ENCODE data around the gene GRM8.
"Not testable (repeated sequence)": the region's sequence is repeated elsewhere in the genome, so short reads cannot be mapped to it uniquely, and the experiment has no call there.

GRM8 gene

DNA sequence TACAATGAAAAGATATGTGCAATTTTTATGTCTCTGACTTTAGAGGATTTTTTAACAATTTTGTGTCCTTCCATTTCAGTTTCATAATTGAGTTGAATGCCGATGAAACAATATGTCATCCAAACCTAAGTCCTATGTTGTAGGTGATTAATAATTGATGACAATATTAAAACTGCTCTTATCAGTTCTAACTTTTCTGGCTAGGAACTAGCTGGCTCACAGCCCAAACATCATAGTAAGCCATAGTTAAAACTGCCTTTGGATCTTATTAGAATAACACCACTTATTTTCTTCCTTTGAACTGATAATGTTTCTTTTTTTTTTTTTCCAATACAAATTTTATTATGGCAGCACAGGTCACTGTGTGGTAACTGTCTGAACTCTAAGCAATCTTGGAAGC, 230.9 kb downstream of the GRM8 start:
- DNase-seq = no peak

DNA sequence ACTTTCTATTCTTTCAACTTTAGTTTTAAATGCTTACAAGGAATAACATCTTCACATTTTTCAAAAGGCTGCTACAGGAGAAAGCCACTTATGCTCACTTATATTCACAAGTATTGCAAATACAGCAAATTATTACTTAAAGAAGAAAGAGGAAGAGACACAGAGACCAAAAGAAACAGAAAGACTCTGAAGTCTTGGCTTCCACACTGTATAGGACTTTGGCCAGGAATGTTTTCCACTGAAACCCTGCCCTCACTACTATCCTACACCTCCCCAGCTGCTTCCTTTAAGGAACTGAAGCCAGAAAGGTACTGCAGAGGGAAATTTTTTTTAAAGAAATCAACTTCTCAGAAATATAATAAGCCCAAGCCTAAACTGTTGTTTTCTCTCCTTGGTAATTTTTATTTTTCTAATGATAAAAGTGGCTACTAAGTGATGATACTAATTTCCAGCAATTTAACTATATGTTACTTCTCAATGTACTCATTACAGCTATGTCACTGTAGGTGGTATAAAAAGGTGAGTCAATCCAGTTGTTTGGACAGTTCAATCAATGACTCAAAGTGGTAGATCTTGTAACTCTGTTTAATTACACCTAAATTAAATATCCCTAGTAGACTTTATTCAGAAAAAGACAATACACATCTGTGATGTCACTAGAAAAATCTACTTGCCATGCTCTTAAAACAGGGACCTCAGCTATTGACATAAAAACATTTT, 231.6 kb downstream of the GRM8 start:
- DNase-seq = no peak

DNA sequence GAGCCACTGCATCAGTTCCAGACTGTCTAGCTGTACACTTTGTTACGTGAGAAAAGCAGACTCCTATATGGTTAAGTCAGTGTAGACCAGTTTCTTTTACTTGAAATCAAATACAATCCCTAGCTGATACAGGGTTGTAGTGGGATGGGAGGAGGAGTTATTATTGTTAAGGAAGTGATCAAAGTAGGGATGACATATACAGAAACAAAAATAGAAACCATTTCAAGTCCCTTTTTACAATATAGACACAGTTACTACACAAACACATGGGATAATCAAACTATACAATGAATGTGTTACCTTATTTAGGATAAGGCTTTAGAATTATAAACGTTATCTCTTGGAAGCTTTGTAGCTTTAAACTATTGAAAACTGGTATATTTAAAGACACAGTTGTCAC, 233.9 kb downstream of the GRM8 start:
- no peak for DNase-seq

DNA sequence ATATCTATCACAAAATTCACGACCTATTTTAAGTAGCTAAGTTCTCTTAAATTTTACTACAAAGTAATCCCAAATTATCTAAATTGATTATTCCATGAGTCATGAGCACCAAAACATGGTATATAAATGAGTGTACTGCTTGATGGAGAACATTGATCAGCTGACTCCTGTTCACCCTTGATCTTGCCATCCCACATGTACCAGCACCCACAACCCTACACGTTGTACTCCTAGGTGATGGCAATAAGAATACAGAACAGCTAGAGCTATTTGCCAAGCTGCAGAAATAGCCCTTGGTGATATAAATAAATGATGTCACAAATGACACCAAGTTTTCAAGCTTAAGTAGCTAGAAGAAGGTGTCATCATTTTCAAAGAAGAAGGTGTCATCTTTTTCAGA, 235.5 kb downstream of the GRM8 start:
- no peak for DNase-seq

DNA sequence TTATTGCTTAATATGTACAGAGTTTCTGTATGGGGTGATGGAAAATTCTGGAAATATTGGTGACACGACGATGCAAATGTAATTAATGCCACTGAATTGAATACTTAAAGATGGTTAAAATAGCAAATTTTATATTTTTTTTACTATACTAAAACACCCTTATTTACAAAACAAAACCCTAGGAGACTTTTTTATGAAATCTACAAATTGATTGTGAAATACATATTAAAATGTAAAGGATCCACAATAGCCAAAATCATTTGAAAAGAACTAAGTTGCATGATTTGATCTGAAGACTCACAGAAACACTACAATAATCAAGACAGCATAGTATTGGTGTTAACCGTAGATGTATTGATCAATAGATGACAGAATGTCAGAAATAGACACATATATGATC, 252.0 kb downstream of the GRM8 start:
- no peak for DNase-seq

DNA sequence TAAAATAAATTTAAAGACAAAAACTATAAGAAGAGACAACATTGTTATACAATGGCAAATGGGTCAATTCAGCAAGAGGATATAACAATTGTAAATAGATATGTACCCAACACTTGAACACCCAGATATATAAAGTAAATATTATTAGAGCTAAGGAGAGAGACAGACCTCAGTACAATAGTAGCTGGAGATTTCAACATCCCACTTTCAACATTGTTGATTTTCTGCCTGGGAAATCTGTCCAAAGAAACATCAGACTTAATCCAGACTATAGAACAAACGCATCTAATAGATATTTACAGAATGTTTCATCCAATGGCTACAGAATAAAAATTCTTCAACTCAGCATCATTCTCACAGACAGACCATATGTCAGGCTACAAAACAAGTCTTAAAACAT, 256.1 kb downstream of the GRM8 start:
- DNase-seq = no peak

DNA sequence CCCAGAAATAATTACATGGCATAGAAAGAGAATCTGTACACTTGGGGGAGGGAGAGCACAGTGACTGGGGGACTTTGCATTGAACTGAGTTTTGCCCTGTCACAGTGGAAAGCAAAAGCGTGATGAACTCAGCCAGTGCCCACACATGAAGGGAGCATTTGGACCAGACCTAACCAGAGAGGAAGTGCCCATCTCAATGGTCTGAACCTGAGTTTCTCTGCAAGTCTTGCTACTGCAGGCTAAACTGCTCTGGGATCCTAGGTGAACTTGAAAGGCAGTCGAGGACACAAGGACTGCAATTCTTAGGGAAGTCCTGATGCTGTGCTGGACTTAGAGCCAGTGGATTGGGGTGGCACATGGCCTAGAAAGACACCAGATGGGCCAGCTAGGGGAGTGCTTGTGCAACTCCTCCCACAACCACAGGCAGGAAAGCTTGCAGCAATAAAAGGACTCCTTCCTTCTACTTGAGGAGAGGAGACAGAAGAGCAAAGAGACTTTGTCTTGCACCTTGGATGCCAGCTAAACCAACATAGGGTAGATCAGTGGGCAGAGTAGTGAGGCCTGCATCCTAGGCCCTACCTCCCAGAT, 259.0 kb downstream of the GRM8 start:
- no peak for DNase-seq

DNA sequence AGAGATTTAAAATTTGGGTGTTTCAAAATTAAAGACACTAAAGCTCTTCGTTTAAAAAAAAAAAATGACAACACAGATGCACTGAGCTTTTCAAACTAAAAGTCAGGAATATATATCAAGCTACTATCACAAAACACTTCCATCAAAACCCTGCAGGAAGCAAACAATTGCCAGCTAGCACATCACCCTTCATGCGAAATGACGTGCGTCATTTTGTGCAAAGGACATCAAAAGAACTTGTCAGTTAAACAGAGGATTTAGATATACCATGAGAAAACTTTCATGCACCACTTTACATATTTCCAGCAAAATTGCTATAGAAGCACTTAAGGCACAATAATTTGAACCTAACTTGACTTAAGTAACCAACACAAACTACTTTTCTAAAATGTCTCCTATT, 264.7 kb downstream of the GRM8 start:
- no peak for DNase-seq

DNA sequence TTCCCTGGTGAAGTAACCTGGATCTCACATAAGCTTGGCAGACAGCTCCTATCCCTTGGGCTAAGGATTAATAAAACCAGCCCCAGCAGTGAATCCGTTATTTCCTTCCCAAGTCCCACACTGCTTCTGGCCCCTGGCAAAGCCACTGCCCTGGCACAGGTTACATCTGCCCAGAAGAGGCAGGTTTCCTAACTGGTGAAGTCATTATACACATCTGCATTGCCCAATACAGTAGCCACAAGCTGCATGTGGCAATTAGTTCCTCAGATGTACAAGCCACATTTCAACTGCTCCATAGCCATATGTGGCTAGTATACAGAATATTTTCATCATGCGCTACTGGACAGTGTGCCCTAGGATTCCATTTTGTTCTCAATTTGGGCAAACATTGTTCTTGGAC, 273.0 kb downstream of the GRM8 start:
- DNase-seq = no peak

DNA sequence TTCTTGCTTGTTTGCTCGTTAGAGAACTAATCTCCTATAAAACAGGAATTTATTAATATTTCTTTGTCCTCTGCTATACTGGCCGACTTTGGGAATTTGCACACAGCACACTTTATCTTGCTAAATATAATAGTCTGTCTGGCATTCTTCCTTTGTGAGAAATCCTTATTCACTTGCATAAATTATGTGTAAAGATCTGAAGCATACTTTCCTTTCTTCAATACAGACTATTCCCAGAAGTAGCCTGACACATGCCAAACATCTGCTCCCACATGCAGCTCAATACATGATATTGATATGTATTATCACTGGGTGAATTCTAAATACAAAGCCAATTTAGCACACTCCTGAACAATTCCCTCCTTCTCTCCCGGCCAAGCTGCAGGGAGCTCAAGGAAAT, 273.9 kb downstream of the GRM8 start:
- no peak for DNase-seq

DNA sequence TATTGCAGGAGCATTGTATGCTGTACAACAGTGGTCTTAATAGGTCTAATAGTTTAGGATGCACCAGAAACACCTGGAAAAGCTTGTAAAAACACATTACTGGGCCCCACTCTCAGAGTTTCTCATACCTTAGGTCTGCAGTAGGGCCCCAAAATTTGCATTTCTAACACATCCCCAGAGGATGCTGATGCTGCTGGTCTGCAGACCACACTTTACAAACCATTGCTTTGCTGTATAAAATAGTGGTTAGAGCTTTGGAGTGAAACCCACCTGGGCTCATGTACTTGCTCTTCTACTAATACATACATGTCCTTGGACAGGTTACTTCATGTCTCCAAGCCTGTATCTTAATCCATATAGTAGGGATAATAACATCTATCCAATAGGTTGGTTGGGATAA, 279.7 kb downstream of the GRM8 start:
- no peak for DNase-seq

DNA sequence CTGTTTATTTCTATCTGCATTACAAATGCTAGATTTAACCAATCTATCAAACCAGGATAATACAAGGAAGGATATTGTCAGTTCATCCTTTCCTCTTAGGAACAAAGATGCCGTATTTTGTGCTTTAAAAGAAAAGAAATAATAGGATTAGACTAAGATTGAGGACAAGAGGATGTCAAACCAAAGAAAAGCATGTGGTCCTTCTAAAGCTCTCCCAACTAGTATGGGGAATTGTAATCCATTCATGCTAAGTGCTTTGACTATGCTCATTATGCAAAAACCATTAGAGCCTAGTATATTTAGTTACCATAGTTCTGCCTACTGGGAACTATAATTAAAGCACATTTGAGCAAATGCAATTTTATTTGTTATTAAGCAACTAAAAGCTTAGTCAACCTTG, 280.2 kb downstream of the GRM8 start:
- no peak for DNase-seq

DNA sequence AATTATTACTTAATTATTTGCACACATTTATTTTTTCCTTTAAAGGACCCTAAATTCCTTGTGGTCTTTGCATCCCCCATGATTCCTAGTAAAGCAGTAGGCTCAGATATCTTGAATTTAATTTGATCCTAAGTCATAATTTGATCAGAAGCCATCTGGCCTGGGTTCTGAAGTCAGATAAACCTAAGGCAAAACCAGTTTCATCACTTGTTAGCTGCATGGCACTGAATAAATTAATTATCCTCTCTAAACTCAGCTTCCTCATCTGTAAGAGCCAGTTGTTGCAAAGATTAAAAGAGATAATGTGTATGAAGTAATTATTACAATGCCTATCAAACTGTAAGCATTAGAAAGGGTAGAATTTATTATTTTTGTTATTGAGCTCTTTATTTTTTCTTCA, 293.1 kb downstream of the GRM8 start:
- DNase-seq = no peak

DNA sequence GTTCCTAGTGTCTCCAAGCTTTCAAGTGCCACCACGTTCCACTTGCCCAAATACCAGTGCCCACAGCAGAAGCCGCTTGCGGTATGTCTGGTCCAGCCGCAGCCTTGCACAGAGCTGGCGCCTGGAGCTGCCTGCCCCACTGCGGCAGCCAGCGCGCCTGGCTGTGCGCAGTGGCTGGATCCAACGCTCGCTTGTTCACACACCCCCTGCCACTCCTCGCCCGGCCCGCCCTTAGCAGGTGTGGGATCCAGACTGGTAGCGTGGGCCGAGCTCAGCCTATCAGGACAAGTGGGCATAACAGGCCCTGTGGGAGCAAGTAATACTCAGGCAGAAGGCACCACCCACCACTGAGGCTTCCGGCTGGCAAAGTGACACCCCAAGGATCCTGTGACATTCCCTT, 294.4 kb downstream of the GRM8 start:
- no peak for DNase-seq

DNA sequence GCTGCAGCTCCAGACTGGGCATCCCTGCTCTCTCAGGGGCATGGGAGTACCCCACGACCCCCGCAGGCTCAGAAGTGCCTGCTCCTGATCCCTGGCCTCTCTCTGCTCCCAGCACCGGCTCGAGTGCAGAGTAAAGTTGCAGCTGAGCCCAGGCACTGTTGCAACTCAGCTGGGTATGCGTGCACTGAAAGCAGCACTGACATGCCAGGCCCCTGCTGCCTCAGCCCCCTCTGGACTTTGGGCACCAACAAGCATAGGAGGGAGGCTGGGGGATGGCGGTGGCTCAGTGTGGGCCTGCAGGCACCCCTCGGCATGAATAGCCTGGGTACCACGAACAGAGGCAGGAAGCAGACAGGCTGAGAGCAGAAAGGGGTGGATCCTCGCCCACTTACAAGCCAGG, 295.3 kb downstream of the GRM8 start:
- DNase-seq = no peak

DNA sequence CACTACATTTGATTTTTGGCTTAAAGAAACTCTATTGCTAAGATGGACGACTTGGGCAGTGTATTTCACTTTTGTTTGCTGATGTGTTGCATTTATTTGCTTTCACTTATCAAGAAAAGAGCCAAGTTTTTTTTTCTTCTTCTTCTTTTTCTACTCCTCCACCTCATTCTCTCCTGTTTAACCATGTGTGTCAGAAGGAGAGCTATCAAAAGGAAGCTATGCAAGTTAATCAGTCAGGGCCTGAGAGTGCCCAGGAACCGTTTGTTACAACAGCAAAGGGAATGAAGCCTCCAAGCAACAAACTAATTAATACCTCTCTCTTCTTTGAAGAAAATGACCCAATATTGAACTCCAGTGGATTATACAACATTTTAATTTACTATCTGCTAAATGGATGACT, 299.3 kb downstream of the GRM8 start:
- DNase-seq = no peak

DNA sequence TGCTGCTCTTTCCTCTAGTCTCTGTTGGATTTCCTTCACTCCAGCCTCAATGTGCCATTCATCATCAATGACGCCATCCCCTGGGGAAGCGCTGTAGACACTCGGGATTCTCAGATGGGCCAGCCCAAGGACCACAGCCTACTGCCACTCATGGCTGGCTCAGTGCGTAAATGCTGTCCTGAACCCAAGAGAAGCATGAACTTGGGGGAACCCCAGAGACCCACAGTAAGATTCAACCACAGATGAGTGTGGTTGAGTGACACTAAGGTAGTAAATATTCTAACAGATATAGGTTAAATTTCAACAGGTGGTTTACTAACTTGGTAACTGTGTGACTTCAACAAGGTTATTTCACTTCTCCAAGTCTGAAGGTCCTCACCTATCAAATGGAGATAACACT, 304.1 kb downstream of the GRM8 start:
- no peak for DNase-seq

DNA sequence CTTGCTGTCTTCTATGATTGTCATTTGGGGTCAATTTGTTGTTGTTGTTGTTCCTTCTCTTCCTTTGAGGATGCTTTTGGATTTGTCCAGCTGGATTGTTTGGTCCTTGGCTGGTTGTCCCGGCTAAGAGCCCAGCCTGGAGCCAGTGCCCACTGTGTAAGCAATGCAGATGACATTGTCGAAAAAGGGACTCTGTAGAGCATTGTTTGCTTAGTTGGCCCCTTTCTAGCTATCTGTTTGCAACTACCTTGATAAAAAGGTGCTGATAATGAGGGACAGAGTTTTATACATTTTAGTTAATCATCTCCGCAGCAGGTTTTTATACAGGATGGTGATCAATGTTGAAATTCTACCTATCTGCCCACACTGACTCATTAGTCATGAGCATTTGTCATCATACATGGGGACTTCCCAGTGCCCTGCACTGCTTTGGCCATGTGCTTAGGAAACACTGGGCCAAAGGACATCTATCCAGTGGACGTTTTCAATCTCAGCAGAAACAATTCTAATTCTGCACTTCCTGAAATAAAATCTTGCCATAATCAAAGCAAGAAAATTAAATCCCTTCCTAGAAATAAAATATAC, 311.9 kb downstream of the GRM8 start:
- DNase-seq = no peak

DNA sequence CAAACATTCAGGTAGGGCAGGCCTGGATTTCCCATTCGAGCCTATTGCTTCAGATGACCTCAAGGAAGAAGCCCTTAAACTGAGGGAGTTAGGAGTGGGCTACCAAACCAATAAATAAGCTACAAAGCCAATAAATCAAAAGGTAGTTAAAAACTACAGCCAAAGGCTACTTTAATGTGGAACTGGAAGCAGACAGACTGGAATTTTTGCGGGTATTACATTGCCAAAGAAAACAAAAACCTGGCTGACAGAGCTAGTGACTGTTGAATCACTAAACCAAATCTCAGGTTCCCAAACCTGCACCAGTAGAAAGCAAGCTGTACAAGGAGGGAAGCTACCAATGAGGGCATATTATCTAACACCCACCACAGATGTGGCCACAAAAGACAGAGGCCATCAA, 315.6 kb downstream of the GRM8 start:
- no peak for DNase-seq

DNA sequence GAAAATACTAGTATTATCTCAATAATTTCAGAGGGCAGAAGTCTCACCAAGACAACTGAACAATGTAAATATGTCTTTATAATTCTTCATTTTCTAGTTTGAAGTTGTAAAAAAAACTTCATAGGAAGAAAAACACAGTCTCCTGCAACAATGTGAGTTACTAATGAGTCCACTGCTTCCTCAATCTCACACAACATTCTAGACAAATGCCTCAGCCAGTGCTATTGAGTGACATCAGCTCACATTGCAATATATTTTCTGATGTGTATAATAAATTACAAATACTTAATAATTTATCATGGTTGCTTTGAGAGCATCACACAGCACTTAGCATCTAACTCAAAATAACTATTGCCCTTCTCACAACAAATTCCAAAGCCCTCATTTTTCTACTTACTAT, 321.2 kb downstream of the GRM8 start:
- DNase-seq = no peak

DNA sequence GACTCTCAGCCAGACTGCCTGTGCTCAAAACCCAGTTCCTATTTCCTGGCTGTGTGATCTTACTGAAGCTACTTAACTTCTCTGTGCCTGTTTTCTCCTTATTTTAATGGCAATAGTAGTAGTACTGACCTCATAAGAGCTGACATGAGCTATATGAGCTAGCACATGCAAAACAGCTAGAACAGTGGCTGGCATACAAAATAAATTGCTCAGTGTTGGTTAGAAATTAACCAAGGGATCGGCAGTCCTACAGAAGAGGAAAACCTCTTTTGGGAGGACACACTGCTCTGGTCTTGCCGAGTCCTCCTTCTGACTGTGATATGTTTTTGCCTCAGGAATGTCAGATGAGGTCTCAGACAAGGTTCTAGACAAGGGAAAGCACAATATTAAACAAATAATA, 322.6 kb downstream of the GRM8 start:
- no peak for DNase-seq

DNA sequence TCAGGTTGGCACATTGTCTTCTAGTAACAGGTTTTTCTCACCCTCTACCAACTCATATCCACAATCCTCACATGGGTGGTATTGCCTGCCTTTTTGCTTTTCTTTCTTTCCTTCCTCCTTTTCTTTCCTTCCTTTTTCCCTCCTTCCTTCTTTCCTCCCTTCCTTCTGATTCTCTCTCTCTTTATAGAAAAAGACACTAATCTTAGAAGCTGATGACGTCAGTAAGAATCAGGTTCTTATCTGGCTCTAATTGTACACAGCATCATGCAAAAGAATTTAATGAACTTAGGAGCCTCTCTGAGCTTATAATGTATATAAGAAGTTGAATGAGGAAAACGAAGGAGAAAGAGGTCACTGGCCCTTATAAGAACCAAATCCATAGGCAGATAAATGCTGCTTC, 328.3 kb downstream of the GRM8 start:
- no peak for DNase-seq

DNA sequence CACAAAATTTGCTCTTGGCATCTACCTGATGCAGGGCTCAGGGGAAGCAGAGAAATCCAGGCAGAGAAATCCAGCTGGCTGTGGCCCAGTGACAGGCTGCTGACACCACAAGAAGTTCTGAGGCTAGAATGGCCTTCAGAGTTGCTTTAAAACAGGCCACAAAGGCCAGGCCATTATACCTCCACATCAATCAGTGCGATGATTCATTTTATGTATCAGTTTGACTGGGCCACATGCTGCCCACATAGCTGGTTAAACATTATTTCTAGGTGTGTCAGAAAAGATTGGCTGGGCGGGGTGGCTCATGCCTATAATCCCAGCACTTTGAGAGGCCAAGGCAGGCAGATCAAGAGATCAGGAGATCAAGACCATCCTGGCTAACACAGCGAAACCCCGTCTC, 341.1 kb downstream of the GRM8 start:
- not testable (repeated sequence) for DNase-seq

DNA sequence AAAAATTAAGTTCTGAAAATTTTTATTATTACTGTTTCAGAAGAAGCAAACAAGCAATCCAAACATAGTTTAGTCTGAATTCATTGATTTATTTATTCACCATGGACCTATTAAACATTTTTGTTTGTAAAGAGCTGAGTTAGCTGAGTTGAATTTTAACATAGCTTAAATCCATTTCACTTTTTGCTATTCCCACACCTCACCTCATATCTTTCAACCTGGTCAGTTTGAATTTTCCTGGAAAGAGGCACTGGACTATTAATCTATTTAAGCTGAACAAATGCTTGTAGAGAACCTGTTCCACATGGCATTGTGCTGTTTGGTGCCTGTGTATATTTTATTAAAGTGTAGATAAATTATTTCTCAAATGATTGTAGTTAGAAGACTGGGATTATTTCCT, 344.2 kb downstream of the GRM8 start:
- not testable (repeated sequence) for DNase-seq

DNA sequence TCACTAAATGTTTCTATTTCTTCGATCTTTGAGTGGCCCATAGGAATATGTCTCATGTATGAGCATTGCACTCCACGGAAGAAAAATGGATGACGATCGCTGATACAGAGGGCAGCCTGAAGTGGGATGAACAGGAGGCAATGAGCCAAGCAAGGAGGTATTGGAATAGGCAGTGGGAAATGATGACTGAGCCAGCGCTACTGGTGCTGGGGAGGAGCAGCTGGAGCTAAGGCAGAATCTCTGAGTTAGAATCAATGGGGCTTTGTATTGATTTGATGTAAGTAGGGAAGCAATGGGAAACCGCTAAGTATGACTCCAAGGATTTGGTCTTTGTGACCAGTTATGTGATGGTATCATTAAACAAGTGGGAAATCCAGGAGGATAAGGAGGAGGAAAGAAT, 345.1 kb downstream of the GRM8 start:
- DNase-seq = not testable (repeated sequence)

Measured in stimulated activated naive CD4-positive, alpha-beta T cell (primary cell).